COLO668 (cell line): Measurements from ENCODE around the gene TTC39A.

Experiments
- DNase-seq: peaks from one replicate; lab custom pipeline; 2025; ENCODE audit not compliant: unreplicated experiment; lab: John Stamatoyannopoulos, UW

TTC39A gene

GRCh38 chr1:51299185-51299885, 31.0 kb downstream of the TTC39A start:
- DNase-seq = no peak

- DNase-seq = no peak
These were observed 32.0 kb downstream of the TTC39A start for GRCh38 chr1:51298322-51298705.

GRCh38 chr1:51297401-51298321, 32.7 kb downstream of the TTC39A start:
- peak; percentile 51 for DNase-seq

GRCh38 chr1:51296383-51297357, 33.7 kb downstream of the TTC39A start:
- peak; percentile 94 for DNase-seq

- no peak for DNase-seq
These were observed 34.4 kb downstream of the TTC39A start for GRCh38 chr1:51295926-51296325.

GRCh38 chr1:51294566-51295184, 35.7 kb downstream of the TTC39A start:
- no peak for DNase-seq

- DNase-seq = no peak
These were observed 36.4 kb downstream of the TTC39A start for GRCh38 chr1:51293898-51294515.

- no peak for DNase-seq
These were observed 39.9 kb downstream of the TTC39A start for GRCh38 chr1:51290489-51290847.

GRCh38 chr1:51289676-51290488, 40.5 kb downstream of the TTC39A start:
- no peak for DNase-seq

- DNase-seq = no peak
These were observed 41.8 kb downstream of the TTC39A start for GRCh38 chr1:51288578-51288977.

GRCh38 chr1:51287966-51288365, 42.4 kb downstream of the TTC39A start:
- no peak for DNase-seq

- no peak for DNase-seq
These were observed 45.3 kb downstream of the TTC39A start for GRCh38 chr1:51285055-51285454.

GRCh38 chr1:51284487-51284954, 45.8 kb downstream of the TTC39A start:
- DNase-seq = no peak

- no peak for DNase-seq
These were observed 46.4 kb downstream of the TTC39A start for GRCh38 chr1:51283979-51284378.

GRCh38 chr1:51282605-51283004, 47.8 kb downstream of the TTC39A start:
- no peak for DNase-seq

GRCh38 chr1:51281807-51282206, 48.6 kb downstream of the TTC39A start:
- no peak for DNase-seq

- DNase-seq = no peak
These were observed 49.9 kb downstream of the TTC39A start for GRCh38 chr1:51280321-51280978.

- no peak for DNase-seq
These were observed 54.1 kb downstream of the TTC39A start for GRCh38 chr1:51276286-51276685.

GRCh38 chr1:51274676-51275075, 55.7 kb downstream of the TTC39A start:
- no peak for DNase-seq
